Measurements from ENCODE around the gene CTSV. TPM values are rescaled to one million over a fixed set of nuclear protein-coding genes. Genes with fewer than 3 reads are reported as not detected.
"Not testable (repeated sequence)": the region's sequence is repeated elsewhere in the genome, so short reads cannot be mapped to it uniquely, and the experiment has no call there.

The CTSV gene
- total and polyA plus RNA-seq, 2 experiments from 2014 or later: 63.4 to 97.9 TPM

DNA sequence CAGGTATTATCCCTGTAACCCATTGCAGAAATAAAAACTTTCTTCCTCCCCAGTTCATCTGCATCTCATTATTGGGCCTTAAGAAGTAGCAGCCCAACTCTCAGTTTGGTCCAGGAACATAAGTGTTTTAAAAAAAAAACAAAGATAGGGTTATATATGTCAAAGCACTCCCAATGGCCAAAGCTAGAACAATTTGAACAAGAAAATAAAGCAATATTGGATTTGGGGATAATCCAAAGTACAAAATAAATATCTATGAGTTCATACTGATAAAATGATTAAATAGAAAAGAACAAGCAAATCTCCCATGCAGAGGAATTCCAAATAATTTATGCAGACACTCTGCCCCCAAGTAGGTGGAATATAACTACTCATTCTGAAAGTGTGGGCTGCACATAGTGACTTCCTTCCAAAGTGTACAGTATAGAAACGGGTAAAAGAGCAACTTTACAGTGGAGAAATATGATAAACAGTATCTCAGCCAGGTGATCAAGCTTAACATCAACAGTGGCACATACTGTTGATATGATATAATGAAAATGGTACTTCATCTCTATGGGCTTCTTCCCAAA is 49.1 kb downstream of the CTSV start:
- H3K4me3 ChIP-seq; H3K27ac Mint-ChIP-seq; H3K9me2 ChIP-seq (ENCODE audit: insufficient read depth); H3K4me3 Mint-ChIP-seq; H3K36me3 ChIP-seq (ENCODE audit: insufficient read depth); H4K20me1 ChIP-seq (replicated peaks; ENCODE audit: insufficient read depth); H2AFZ ChIP-seq; ATAC-seq; H3K9me3 Mint-ChIP-seq; H3K27me3 ChIP-seq (ENCODE audit: insufficient read depth); H3K4me2 ChIP-seq; H3F3A ChIP-seq (replicated peaks; ENCODE audit: low read depth); H3K27me3 Mint-ChIP-seq (ENCODE audit: insufficient read depth, low read depth, poor library complexity); DNase-seq (ENCODE audit: low spot score); H3K36me3 Mint-ChIP-seq (ENCODE audit: low read depth): not testable (repeated sequence)
- H3K27ac ChIP-seq (ENCODE audit: low read depth): 0 out of 2 replicates have a peak overlapping the region, but pooled peaks have one; percentile 61
- peaks cover 12% of the 10 kb centered on the region; the same call in 1 of the 2 replicates for H3K4me1 ChIP-seq (ENCODE audit: insufficient read depth)
- peaks cover 18% of the 10 kb centered on the region; the same call in 2 of the 3 replicates for H3K4me1 Mint-ChIP-seq
- H3K79me2 ChIP-seq (replicated peaks; ENCODE audit: insufficient read depth): peaks cover 64% of the 10 kb centered on the region

DNA sequence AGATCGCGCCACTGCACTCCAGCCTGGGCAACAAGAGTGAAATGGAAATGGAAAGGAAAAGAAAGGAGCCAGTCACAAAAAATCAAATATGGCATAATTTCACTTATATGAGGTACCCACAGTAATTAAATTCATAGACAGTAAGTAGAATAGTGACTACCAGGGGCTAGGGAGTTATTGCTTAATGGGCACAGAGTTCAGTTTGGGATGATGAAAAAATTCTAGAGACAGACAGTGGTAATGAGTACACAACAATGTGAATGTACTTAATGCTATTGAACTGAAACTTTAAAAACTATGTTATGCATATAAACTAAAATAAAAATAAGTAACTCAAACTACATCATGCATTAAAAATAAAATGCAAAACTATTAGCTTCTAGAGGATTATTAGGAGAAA is 54.1 kb downstream of the CTSV start:
- H3K4me3 ChIP-seq; H2AFZ ChIP-seq; H3K27ac ChIP-seq (ENCODE audit: low read depth); H3K4me2 ChIP-seq; H3K9me3 Mint-ChIP-seq; H3K4me3 Mint-ChIP-seq; H3K4me1 ChIP-seq (ENCODE audit: insufficient read depth); H3K27me3 ChIP-seq (ENCODE audit: insufficient read depth); DNase-seq (ENCODE audit: low spot score); H3K27me3 Mint-ChIP-seq (ENCODE audit: insufficient read depth, low read depth, poor library complexity); H4K20me1 ChIP-seq (replicated peaks; ENCODE audit: insufficient read depth); H3F3A ChIP-seq (replicated peaks; ENCODE audit: low read depth); ATAC-seq; H3K27ac Mint-ChIP-seq; H3K36me3 ChIP-seq (ENCODE audit: insufficient read depth); H3K36me3 Mint-ChIP-seq (ENCODE audit: low read depth); H3K9me2 ChIP-seq (ENCODE audit: insufficient read depth): not testable (repeated sequence)
- peaks cover 16% of the 10 kb centered on the region for H3K4me1 Mint-ChIP-seq
- peaks cover 79% of the 10 kb centered on the region for H3K79me2 ChIP-seq (replicated peaks; ENCODE audit: insufficient read depth)

DNA sequence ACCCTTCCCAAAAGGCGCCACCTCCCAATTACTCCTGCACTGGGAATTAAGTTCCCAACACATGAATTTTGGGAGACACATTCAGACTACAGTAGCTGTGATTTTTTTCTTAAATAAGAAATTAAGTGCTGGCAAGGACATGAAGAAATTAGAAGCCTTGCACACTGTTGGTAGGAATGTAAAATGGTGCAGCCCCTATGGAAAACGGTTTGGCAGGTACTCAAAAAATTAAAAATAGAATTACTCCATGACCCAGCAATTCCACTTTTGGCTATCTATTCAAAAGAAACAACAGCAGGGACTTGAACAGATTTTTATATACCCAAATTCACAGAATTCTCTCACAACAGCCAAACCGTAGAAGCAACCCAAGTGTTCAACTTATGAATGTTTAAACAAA is 54.8 kb downstream of the CTSV start:
- not testable (repeated sequence) for ATAC-seq; H3K9me3 Mint-ChIP-seq; H3K4me3 ChIP-seq; H3K36me3 Mint-ChIP-seq (ENCODE audit: low read depth); H3K27me3 Mint-ChIP-seq (ENCODE audit: insufficient read depth, low read depth, poor library complexity); DNase-seq (ENCODE audit: low spot score); H3K4me1 ChIP-seq (ENCODE audit: insufficient read depth); H3K27me3 ChIP-seq (ENCODE audit: insufficient read depth); H3K27ac ChIP-seq (ENCODE audit: low read depth); H3K27ac Mint-ChIP-seq; H3K4me3 Mint-ChIP-seq; H4K20me1 ChIP-seq (replicated peaks; ENCODE audit: insufficient read depth); H3K36me3 ChIP-seq (ENCODE audit: insufficient read depth); H2AFZ ChIP-seq; H3K4me2 ChIP-seq; H3K9me2 ChIP-seq (ENCODE audit: insufficient read depth); H3F3A ChIP-seq (replicated peaks; ENCODE audit: low read depth)
- H3K79me2 ChIP-seq (replicated peaks; ENCODE audit: insufficient read depth): peaks cover 81% of the 10 kb centered on the region
- H3K4me1 Mint-ChIP-seq: peaks cover 15% of the 10 kb centered on the region

DNA sequence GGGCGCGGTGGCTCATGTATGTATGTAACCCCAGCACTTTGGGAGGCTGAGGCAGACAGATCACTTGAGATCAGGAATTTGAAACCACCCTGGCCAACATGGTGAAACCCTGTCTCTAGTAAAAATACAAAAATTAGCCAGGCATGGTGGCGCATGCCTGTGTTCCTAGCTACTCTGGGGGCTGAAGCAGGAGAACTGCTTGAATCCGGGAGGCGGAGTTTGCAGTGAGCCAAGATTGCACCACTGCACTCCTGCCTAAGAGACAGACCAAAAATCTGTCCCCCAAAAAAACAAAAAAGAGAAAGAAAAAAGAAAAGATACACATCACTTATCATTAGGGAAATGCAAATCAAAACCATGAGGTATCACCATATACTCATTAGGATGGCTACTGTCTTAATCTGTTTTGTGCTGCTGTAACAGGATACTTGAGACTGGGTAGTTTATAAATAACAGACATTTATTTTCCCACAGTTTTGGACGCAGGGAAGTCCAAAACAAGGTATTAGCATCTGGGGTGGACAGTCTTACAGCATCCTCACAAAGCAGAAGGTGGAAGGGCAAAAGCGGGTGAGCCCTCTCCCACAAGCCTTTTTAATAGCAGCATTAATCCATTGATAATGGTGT is 55.3 kb downstream of the CTSV start:
- peaks cover 14% of the 10 kb centered on the region for H3K4me1 Mint-ChIP-seq
- H3K9me3 Mint-ChIP-seq; H4K20me1 ChIP-seq (replicated peaks; ENCODE audit: insufficient read depth); H3K27ac Mint-ChIP-seq; H3K4me3 Mint-ChIP-seq; H3K9me2 ChIP-seq (ENCODE audit: insufficient read depth); H3K36me3 ChIP-seq (ENCODE audit: insufficient read depth); H3K27me3 Mint-ChIP-seq (ENCODE audit: insufficient read depth, low read depth, poor library complexity); ATAC-seq; H2AFZ ChIP-seq; H3K27ac ChIP-seq (ENCODE audit: low read depth); H3K36me3 Mint-ChIP-seq (ENCODE audit: low read depth); H3F3A ChIP-seq (replicated peaks; ENCODE audit: low read depth); H3K4me1 ChIP-seq (ENCODE audit: insufficient read depth); H3K4me2 ChIP-seq; DNase-seq (ENCODE audit: low spot score); H3K27me3 ChIP-seq (ENCODE audit: insufficient read depth); H3K4me3 ChIP-seq: not testable (repeated sequence)
- H3K79me2 ChIP-seq (replicated peaks; ENCODE audit: insufficient read depth): peaks cover 85% of the 10 kb centered on the region

Other genes with a start within 250 kb of the CTSV start
- 5.0 and 6.7 TPM in 2 replicates for gene ZNF782, start 184.6 kb downstream of the CTSV start, total RNA-seq (2014; rRNA removed; shearing (Covaris generic))
- 2.1 and 2.6 TPM in 2 replicates for gene ZNF782, start 184.6 kb downstream of the CTSV start, polyA plus RNA-seq (2016; fragmentation: Nextera tagmentation; extraction: Ambion mirVana)
- 0.54 and 1.6 TPM in 2 replicates for gene NUTM2G, start 110.3 kb downstream of the CTSV start, total RNA-seq (2014; rRNA removed; shearing (Covaris generic))
- 0.70 and 0.76 TPM in 2 replicates for gene NUTM2G, start 110.3 kb downstream of the CTSV start, polyA plus RNA-seq (2016; fragmentation: Nextera tagmentation; extraction: Ambion mirVana)

Data from GM23338 (cell line).